Daoy (cell line): Measurements from ENCODE around the gene YIPF3. TPM values are rescaled to one million over a fixed set of nuclear protein-coding genes. Genes with fewer than 3 reads are reported as not detected.
"Not testable (repeated sequence)": the region's sequence is repeated elsewhere in the genome, so short reads cannot be mapped to it uniquely, and the experiment has no call there.

Experiments used
- DNase-seq: peaks from one replicate; pipeline ENCODE4 v3.0.0-alpha.2; 2015; ENCODE audit warnings: low read depth
- total RNA-seq: library from RNA; depleted of rRNA; stranded (reverse); fragments of >200 nt; shearing (Covaris generic); gene quantifications from 2 replicates; pipeline ENCODE4 v1.2.3, GENCODE V29; 2014

YIPF3 gene
- total RNA-seq, 1 experiment from 2014 or later = 129 TPM

- DNase-seq = no peak
Measured at GRCh38 chr6:43493230-43493629, 23.5 kb downstream of the YIPF3 start.

- no peak for DNase-seq
Measured at GRCh38 chr6:43492673-43493072, 24.1 kb downstream of the YIPF3 start.

GRCh38 chr6:43491750-43492661 lies 24.7 kb downstream of the YIPF3 start:
- peak; percentile 79 for DNase-seq

GRCh38 chr6:43490523-43490939 lies 26.2 kb downstream of the YIPF3 start:
- no peak for DNase-seq

- no peak for DNase-seq
Measured at GRCh38 chr6:43489277-43490072, 27.3 kb downstream of the YIPF3 start.

- peak; percentile 48 for DNase-seq
Measured at GRCh38 chr6:43488667-43489276, 28.0 kb downstream of the YIPF3 start.

GRCh38 chr6:43481591-43482236 lies 35.0 kb downstream of the YIPF3 start:
- DNase-seq = no peak

- no peak for DNase-seq
Measured at GRCh38 chr6:43481075-43481474, 35.7 kb downstream of the YIPF3 start.

GRCh38 chr6:43478008-43478372 lies 38.7 kb downstream of the YIPF3 start:
- no peak for DNase-seq

GRCh38 chr6:43477235-43478007 lies 39.3 kb downstream of the YIPF3 start, which contains the start of gene TJAP1:
Gene TJAP1 (plus strand): TSS chr6:43477570. CDS start chr6:43499002, 21,432 bp downstream.
- peak; percentile 98 for DNase-seq

- no peak for DNase-seq
Measured at GRCh38 chr6:43476746-43477145, 40.0 kb downstream of the YIPF3 start.

- no peak for DNase-seq
Measured at GRCh38 chr6:43475516-43475915, 41.2 kb downstream of the YIPF3 start.

GRCh38 chr6:43472515-43472914 lies 44.2 kb downstream of the YIPF3 start:
- DNase-seq = no peak

- no peak for DNase-seq
Measured at GRCh38 chr6:43471399-43471798, 45.3 kb downstream of the YIPF3 start.

- DNase-seq = no peak
Measured at GRCh38 chr6:43469947-43470346, 46.8 kb downstream of the YIPF3 start.

- no peak for DNase-seq
Measured at GRCh38 chr6:43468748-43469681, 47.7 kb downstream of the YIPF3 start.

GRCh38 chr6:43468240-43468639 lies 48.5 kb downstream of the YIPF3 start:
- no peak for DNase-seq

GRCh38 chr6:43467752-43468151 lies 49.0 kb downstream of the YIPF3 start:
- DNase-seq = no peak

- not testable (repeated sequence) for DNase-seq
Measured at GRCh38 chr6:43467265-43467664, 49.5 kb downstream of the YIPF3 start.

- DNase-seq = no peak
Measured at GRCh38 chr6:43465948-43466347, 50.8 kb downstream of the YIPF3 start.
